CD14-positive monocyte (primary cell): ENCODE results near the gene TIMM17B. TPM values are rescaled to one million over a fixed set of nuclear protein-coding genes. Genes with fewer than 3 reads are reported as not detected.

ENCODE experiments used
- DNase-seq, 3 donors: peaks; one replicate each; pipeline ENCODE4 v3.0.0-alpha.2; 2011 to 2022
- H2AFZ ChIP-seq: 2 replicates; pipeline ENCODE4 v1.6.0; 2012; ENCODE audit warnings: mild to moderate bottlenecking, low read depth, low read length, inconsistent platforms; ENCODE audit not compliant: insufficient read depth, poor library complexity, severe bottlenecking
- H3K27ac ChIP-seq, 2 donors: 1 replicate in 1 of 2; 2 replicates in 1 of 2; pipeline ENCODE4 v1.5.1; 2012 to 2013; ENCODE audit warnings: low read length in 2 of 2, control low read depth in 1 of 2, inconsistent platforms in 1 of 2, low read depth in 1 of 2, mild to moderate bottlenecking in 1 of 2
- H3K27me3 ChIP-seq, 2 donors: one replicate each; pipeline versions ENCODE4 v1.6.0 to v1.6.1; 2011 to 2013; ENCODE audit warnings: low read length in 2 of 2; ENCODE audit not compliant: control insufficient read depth in 2 of 2, insufficient read depth in 2 of 2
- H3K36me3 ChIP-seq, 2 donors: replicated peaks in 1 of 2; 1 replicate in 1 of 2; 2 replicates in 1 of 2; pipeline versions ENCODE4 v1.5.1 to v1.6.1; 2012 to 2013; ENCODE audit warnings: low read length in 2 of 2, control low read depth in 1 of 2, inconsistent platforms in 1 of 2, mild to moderate bottlenecking in 1 of 2; ENCODE audit not compliant: insufficient read depth in 2 of 2, control insufficient read depth in 1 of 2
- H3K4me1 ChIP-seq, 2 donors: 1 replicate in 1 of 2; 2 replicates in 1 of 2; pipeline versions ENCODE4 v1.5.1 to v1.6.1; 2012 to 2013; ENCODE audit warnings: low read length in 2 of 2, control low read depth in 1 of 2, inconsistent platforms in 1 of 2, mild to moderate bottlenecking in 1 of 2, moderate library complexity in 1 of 2; ENCODE audit not compliant: insufficient read depth in 2 of 2, control insufficient read depth in 1 of 2
- H3K4me2 ChIP-seq: replicated peaks from 2 replicates; pipeline ENCODE3; 2012; ENCODE audit warnings: low read length, moderate library complexity, mild to moderate bottlenecking; ENCODE audit not compliant: poor library complexity, severe bottlenecking; ENCODE audit errors: extremely low read depth
- H3K4me3 ChIP-seq, 3 experiments: fragments of 200-600 bp in 1 of 3; sonication (generic) in 1 of 3; replicated peaks in 1 of 3; 1 replicate in 2 of 3; 2 replicates in 1 of 3; pipeline ENCODE4 v1.5.1; 2011 to 2013; ENCODE audit warnings: low read length in 3 of 3, mild to moderate bottlenecking in 3 of 3, control low read depth in 2 of 3, low read depth in 2 of 3, inconsistent platforms in 1 of 3, moderate library complexity in 1 of 3
- H3K79me2 ChIP-seq: 2 replicates; pipeline ENCODE4 v1.6.0; 2012; ENCODE audit warnings: mild to moderate bottlenecking, control low read depth, inconsistent platforms, low read length, moderate library complexity; ENCODE audit not compliant: insufficient read depth
- H3K9ac ChIP-seq: 2 replicates; pipeline ENCODE4 v1.6.0; 2017; ENCODE audit warnings: low read length, mild to moderate bottlenecking; ENCODE audit not compliant: insufficient read depth, poor library complexity, severe bottlenecking
- H3K9me3 ChIP-seq, 2 donors: replicated peaks in 1 of 2; 1 replicate in 1 of 2; 2 replicates in 1 of 2; pipeline versions ENCODE4 v1.5.1 to v1.6.1; 2012 to 2013; ENCODE audit warnings: low read length in 2 of 2, control low read depth in 1 of 2; ENCODE audit not compliant: control insufficient read depth in 1 of 2, insufficient read depth in 1 of 2
- H4K20me1 ChIP-seq: 2 replicates; pipeline ENCODE4 v1.6.0; 2012; ENCODE audit warnings: mild to moderate bottlenecking, low read length, control low read depth, moderate library complexity; ENCODE audit not compliant: insufficient read depth
- H3K27ac Mint-ChIP-seq, 7 donors: one replicate each; pipeline ENCODE4 v1.8.0; 2020; ENCODE audit warnings: mild to moderate bottlenecking in 7 of 7, mixed read lengths in 7 of 7, moderate library complexity in 6 of 7, inconsistent platforms in 2 of 7
- H3K27me3 Mint-ChIP-seq, 3 donors: one replicate each; pipeline ENCODE4 v1.8.0; 2021 to 2022; ENCODE audit warnings: low read depth in 3 of 3, mild to moderate bottlenecking in 3 of 3, mixed read lengths in 3 of 3, moderate library complexity in 3 of 3, inconsistent platforms in 1 of 3
- H3K36me3 Mint-ChIP-seq, 2 donors: one replicate each; pipeline ENCODE4 v1.8.0; 2020; ENCODE audit warnings: mixed read lengths in 2 of 2, inconsistent platforms in 1 of 2, mild to moderate bottlenecking in 1 of 2
- H3K4me1 Mint-ChIP-seq: one replicate; pipeline ENCODE4 v1.8.0; 2020; ENCODE audit warnings: mild to moderate bottlenecking, mixed read lengths
- H3K4me3 Mint-ChIP-seq, 2 donors: one replicate each; pipeline ENCODE4 v1.8.0; 2020; ENCODE audit warnings: mild to moderate bottlenecking in 2 of 2, mixed read lengths in 2 of 2, moderate library complexity in 1 of 2
- H3K9me3 Mint-ChIP-seq, 7 donors: one replicate each; pipeline ENCODE4 v1.8.0; 2020 to 2022; ENCODE audit warnings: mixed read lengths in 7 of 7, mild to moderate bottlenecking in 6 of 7, moderate library complexity in 6 of 7, inconsistent platforms in 2 of 7
- CTCF ChIP-seq: fragments of 200-600 bp; IDR thresholded peaks from one replicate; pipeline ENCODE4 v1.8.0; 2022; ENCODE audit warnings: antibody characterized with exemption, mild to moderate bottlenecking
- WGBS: methylation state at CpG from one replicate; pipeline ENCODE4 v1.1.5; 2013; ENCODE audit warnings: missing lambda C conversion rate; ENCODE audit not compliant: insufficient coverage; 5-methylcytosine and 5-hydroxymethylcytosine counted together
- intact Hi-C, 2 donors: fragments of 100-400 bp; cut with micrococcal nuclease; formaldehyde crosslinking; loops; one replicate each; pipeline versions ENCODE4 v1.15.0 to v1.15.1; 2023
- polyA plus RNA-seq, 3 donors: library from polyadenylated mRNA; depleted of rRNA in 1 of 3; unstranded in 2 of 3; stranded (reverse) in 1 of 3; fragments of 300-500 nt in 2 of 3; fragments of >200 nt in 1 of 3; fragmentation: Illumina TruSeq in 2 of 3; gene quantifications; 1 replicate in 2 of 3; 2 replicates in 1 of 3; pipeline ENCODE4 v1.2.3, GENCODE V29; 2012 to 2021

TIMM17B gene
- polyA plus RNA-seq, 3 donors = 52.2 to 86.9 (median 86.8) TPM

- Histone ChIP-seq H4K20me1 (peaks cover 9% of the 10 kb centered on the region), H3K79me2 (peaks cover 38% of the 10 kb centered on the region), H2AFZ (no peak overlapping the region), H3K9ac (no peak overlapping the region), H3K27ac (peak overlapping the region; percentile 65 to 75), H3K4me1 (peaks cover 39 to 40% of the 10 kb centered on the region in 2 donors), H3K27me3 (no peaks in the 10 kb centered on the region), H3K9me3 (no peaks in the 10 kb centered on the region), H3K4me2 (peak overlapping the region; percentile 27), H3K4me3 (peak overlapping the region in 1 of 3 experiments; percentile 27), H3K36me3 (peaks cover 26 to 38% of the 10 kb centered on the region in 2 donors)
- H3K36me3 Mint-ChIP-seq = peaks cover 37 to 57% of the 10 kb centered on the region in 2 donors
- DNase-seq = peak; percentile 87 to 95 (median 92)
- H3K4me1 Mint-ChIP-seq = peaks cover 48% of the 10 kb centered on the region
- intact Hi-C loops = no loop called here
- H3K9me3 Mint-ChIP-seq = peaks cover 0 to 3% (median 0%) of the 10 kb centered on the region in 7 donors
- H3K27ac Mint-ChIP-seq = peak overlapping the region; percentile 92 to 95 (median 93)
- WGBS = 0% methylated on average over 3 of the region's 9 CpGs
- H3K27me3 Mint-ChIP-seq = peaks cover 0 to 1% (median 1%) of the 10 kb centered on the region in 3 donors
- peak overlapping the region; percentile 54 to 60 for H3K4me3 Mint-ChIP-seq
- TF ChIP-seq CTCF = peak; percentile 54
Measured at GRCh38 chrX:48937054-48937907, 39.7 kb upstream of the TIMM17B start.

GRCh38 chrX:48936429-48937053, 39.0 kb upstream of the TIMM17B start:
- no peak overlapping the region for H2AFZ ChIP-seq
- peak overlapping the region in 1 of 3 experiments; percentile 27 for H3K4me3 ChIP-seq
- H3K9me3 Mint-ChIP-seq = peaks cover 0 to 3% (median 0%) of the 10 kb centered on the region in 7 donors
- TF ChIP-seq CTCF = no peak
- H3K4me1 Mint-ChIP-seq = peaks cover 46% of the 10 kb centered on the region
- H3K36me3 ChIP-seq = peaks cover 26 to 34% of the 10 kb centered on the region in 2 donors
- H3K27me3 ChIP-seq = no peaks in the 10 kb centered on the region
- H3K79me2 ChIP-seq = peaks cover 34% of the 10 kb centered on the region
- peak overlapping the region; percentile 92 to 95 (median 93) for H3K27ac Mint-ChIP-seq
- H3K9me3 ChIP-seq = no peaks in the 10 kb centered on the region
- peak overlapping the region in 1 of 2 donors; percentile 60 for H3K4me3 Mint-ChIP-seq
- H3K9ac ChIP-seq = no peak overlapping the region
- H3K4me1 ChIP-seq = peaks cover 39 to 40% of the 10 kb centered on the region in 2 donors
- 100% methylated on average over 4 of the region's 8 CpGs for WGBS
- H3K27me3 Mint-ChIP-seq = peaks cover 0 to 3% (median 1%) of the 10 kb centered on the region in 3 donors
- intact Hi-C loops = no loop called here
- peak overlapping the region; percentile 65 to 75 for H3K27ac ChIP-seq
- peak in 1 of 3 donors; percentile 35 for DNase-seq
- peaks cover 9% of the 10 kb centered on the region for H4K20me1 ChIP-seq
- H3K36me3 Mint-ChIP-seq = peaks cover 31 to 55% of the 10 kb centered on the region in 2 donors
- H3K4me2 ChIP-seq = peak overlapping the region; percentile 27
